Measurements from ENCODE around the gene IL6ST.

IL6ST gene

GRCh38 chr5:55918087-55919035 is 76.4 kb downstream of the IL6ST start:
- DNase-seq: peak; percentile 29 to 36

DNA sequence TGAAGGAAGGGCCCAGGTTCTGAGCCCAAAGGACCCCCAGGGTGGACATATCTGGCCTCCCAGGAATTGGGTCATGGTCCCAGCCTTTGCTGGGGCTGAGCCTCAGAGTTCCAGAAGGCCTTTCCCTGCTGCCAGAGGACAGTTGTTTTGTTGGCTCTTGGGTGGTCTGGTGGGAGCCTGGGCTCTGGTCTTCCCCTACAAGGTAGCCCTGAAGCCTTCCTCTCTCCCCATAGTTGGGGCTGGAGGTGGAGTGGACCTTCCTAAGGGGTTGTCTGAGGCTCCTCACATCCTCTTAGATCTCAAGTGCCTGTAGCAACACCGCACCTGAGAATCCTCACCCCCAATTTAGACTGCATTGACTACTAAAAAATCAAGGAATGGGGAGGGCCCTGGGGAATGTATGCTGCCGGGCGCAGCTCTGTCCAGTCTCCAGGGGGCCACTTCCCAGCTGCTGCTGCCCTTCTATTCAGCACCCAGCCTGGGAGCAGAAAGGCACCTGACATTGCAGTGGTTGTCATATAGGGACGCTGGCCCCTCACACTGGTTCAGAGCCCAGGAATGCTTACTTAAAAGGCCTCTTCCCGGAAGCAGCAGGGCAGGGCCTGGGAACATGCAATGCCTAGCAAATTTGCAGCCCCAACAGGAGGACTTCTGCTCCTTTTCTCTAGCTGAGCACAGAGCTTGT is 77.2 kb downstream of the IL6ST start:
- DNase-seq: no peak

GRCh38 chr5:55916986-55917385 is 77.8 kb downstream of the IL6ST start:
- no peak for DNase-seq

GRCh38 chr5:55915783-55916182 is 79.0 kb downstream of the IL6ST start:
- no peak for DNase-seq

- no peak for DNase-seq
Measured at GRCh38 chr5:55914971-55915370, 79.8 kb downstream of the IL6ST start.

GRCh38 chr5:55913466-55914413 is 81.0 kb downstream of the IL6ST start:
- no peak for DNase-seq

GRCh38 chr5:55911784-55912653 is 82.7 kb downstream of the IL6ST start:
- no peak for DNase-seq

- no peak for DNase-seq
Measured at GRCh38 chr5:55908804-55909203, 86.0 kb downstream of the IL6ST start.

- DNase-seq: no peak
Measured at GRCh38 chr5:55907927-55908326, 86.8 kb downstream of the IL6ST start.

DNA sequence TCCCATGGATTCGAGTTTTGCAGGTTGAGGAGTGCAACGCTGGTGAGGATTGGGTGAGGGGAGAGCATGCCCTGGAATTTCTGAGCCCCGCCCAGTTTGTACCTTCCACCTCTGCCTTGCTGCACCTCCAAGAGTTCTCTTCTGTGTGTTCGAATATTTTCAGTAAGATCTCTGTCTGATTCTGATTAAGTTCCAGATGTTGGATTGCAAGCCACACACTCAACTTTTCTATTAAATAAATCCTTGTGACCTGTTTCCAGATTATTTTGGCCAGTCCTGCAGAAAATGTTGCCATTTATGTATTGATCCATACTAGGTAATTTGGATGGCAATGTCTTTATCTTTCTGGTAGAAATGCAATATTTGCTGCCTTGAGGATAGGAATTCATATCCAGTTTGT is 89.5 kb downstream of the IL6ST start:
- DNase-seq: no peak

DNA sequence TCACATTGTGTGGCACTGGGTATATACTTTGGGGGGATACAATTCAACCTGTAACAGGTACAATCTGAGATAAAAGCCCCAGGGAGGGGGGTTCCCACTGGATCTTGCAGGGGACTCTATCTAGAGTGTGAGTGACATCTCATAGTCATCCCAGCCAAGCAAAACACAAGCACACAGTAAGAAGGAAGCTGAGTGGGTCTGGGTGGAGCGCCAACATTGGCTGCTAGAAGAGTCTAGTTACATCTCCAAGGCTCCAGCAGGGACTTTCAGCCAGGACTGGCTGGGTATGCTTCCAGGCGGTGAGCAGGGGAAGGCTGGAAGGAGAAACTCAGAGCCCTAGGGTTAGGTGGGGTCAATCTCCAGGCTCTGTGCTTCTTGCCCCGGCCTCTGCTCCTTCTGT is 90.6 kb downstream of the IL6ST start:
- peak; percentile 20 to 30 for DNase-seq

GRCh38 chr5:55903121-55903701 is 91.6 kb downstream of the IL6ST start:
- DNase-seq: peak; percentile 60 to 76

DNA sequence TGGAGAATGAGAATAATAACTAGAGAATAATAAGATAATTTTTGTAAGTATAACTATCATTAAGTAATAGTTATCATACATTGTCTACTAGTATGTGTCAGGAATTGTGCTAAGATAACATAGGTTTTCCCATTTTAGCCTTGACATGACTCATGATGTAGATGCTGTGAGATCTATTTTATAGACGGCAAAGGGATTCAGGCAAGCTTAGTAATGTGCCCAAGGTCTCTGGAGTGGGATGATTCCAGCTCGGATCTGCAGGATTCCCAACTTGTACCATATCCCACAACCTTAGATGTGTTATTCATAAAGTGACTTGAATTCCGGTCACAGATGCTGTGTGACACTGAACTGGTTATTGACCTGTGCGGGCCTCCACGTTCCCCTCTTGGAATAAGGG is 92.1 kb downstream of the IL6ST start:
- DNase-seq: no peak

- no peak for DNase-seq
Measured at GRCh38 chr5:55900776-55901175, 94.0 kb downstream of the IL6ST start.

- DNase-seq: no peak
Measured at GRCh38 chr5:55900068-55900467, 94.7 kb downstream of the IL6ST start.

DNA sequence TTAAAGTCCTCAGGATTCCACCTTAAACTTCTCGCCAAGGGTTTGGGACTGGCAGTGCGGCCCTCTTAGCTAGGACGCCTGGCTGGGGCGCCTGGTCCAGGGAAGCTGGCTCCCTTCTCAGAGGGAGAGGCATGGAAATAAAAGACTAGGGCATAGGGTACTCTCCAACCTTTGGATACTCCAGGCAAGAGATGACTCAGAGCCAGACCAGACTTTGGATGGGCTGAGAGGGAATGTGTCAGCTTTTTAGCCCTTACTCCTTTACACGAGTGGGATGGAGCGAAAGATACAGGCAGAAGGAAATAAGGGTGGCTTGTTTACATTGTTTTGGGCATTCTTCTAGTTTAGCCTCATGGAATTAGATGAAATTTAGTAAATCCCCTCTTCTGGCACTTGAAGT is 95.4 kb downstream of the IL6ST start:
- DNase-seq: no peak

GRCh38 chr5:55897905-55898304 is 96.9 kb downstream of the IL6ST start:
- peak; percentile 35 to 52 for DNase-seq

- DNase-seq: no peak
Measured at GRCh38 chr5:55897206-55897894, 97.4 kb downstream of the IL6ST start.

DNA sequence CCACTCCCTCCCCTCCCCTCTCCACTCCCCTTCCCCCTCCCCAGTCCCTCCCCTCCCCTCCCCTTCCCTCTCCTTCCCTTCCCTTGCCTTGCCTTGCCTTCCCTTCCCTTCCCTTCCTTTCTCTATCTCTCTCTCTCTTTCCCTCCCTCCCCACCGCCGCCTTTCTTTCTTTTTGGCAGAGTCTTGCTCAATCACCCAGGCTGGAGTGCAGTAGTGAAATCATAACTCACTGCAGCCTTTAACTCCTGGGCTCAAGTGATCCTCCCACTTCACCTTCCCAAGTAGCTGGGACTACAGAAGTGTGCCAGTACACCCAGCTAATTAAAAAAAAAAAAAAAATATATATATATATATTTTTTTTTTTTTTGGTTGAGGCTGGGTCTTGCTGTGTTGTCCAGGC is 98.1 kb downstream of the IL6ST start:
- DNase-seq: no peak

DNA sequence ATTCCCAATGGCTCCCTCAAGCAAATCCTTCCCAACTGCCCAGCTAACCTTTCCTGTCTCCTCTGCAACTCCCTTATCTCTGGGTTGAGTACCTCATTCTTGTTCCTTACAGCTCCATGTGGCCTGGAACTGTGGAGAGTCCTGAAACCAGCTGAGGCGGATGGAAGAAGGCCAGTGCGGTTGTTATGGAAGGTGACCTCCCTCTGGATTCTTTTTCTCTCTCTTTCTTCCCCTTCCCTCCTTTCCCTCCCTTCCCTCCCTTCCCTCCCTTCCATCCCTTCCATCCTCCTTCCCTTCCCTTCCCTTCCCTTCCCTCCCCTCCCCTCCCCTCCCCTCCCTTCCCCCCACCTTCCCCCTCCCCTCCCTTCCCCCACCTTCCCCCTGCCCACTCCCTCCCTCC is 98.5 kb downstream of the IL6ST start:
- no peak for DNase-seq

- DNase-seq: no peak
Measured at GRCh38 chr5:55895346-55895745, 99.4 kb downstream of the IL6ST start.
